HEK293 (cell line): ENCODE data around the gene SLC29A1.

Experiments
- CTCF ChIA-PET: fragments of 350-600 bp; formaldehyde crosslinking; extraction: SDS; loops from one replicate; lab custom pipeline; 2021; ENCODE audit warnings: antibody characterized with exemption; lab: Yijun Ruan, JAX
- POLR2A ChIA-PET: fragments of 300-600 bp; formaldehyde crosslinking; extraction: SDS; loops from one replicate; lab custom pipeline; 2020; ENCODE audit warnings: antibody characterized with exemption, inconsistent platforms; lab: Yijun Ruan, JAX
- H3K27ac ChIP-seq: fragments of 200-500 bp; sonication (Bioruptor generic); 2 replicates; pipeline ENCODE4 v1.5.1; 2014; ENCODE audit warnings: low read depth, low read length, control low read depth, inconsistent platforms; ENCODE audit errors: extremely low read depth
- H3K36me3 ChIP-seq, 2 experiments: fragments of 200-500 bp in 1 of 2; sonication (Bioruptor generic) in 1 of 2; 1 replicate in 1 of 2; 2 replicates in 1 of 2; pipeline ENCODE4 v1.5.1; 2014 to 2017; ENCODE audit warnings: inconsistent platforms in 2 of 2, low read length in 2 of 2; ENCODE audit not compliant: control insufficient read depth in 2 of 2, insufficient read depth in 1 of 2
- H3K4me1 ChIP-seq: fragments of 200-500 bp; sonication (Bioruptor generic); 2 replicates; pipeline ENCODE4 v1.5.1; 2014; ENCODE audit warnings: mild to moderate bottlenecking, low read length, inconsistent platforms; ENCODE audit not compliant: control insufficient read depth, insufficient read depth
- H3K4me3 ChIP-seq: 2 replicates; pipeline ENCODE4 v1.5.1; 2011; ENCODE audit warnings: low read depth, mild to moderate bottlenecking, control low read depth, low read length, moderate library complexity
- H3K9me3 ChIP-seq: fragments of 200-500 bp; sonication (Bioruptor generic); 2 replicates; pipeline ENCODE4 v1.5.1; 2014; ENCODE audit warnings: low read depth, low read length, inconsistent platforms; ENCODE audit not compliant: control insufficient read depth, insufficient read depth
- BCL6B ChIP-seq: fragments of 450-650 bp; formaldehyde crosslinking; IDR thresholded peaks from 2 replicates; pipeline ENCODE4 v1.5.1; 2017; ENCODE audit warnings: missing biosample characterization, missing genetic modification characterization
- GLI2 ChIP-seq: fragments of 450-650 bp; formaldehyde crosslinking; IDR thresholded peaks from 2 replicates; pipeline ENCODE4; 2017; ENCODE audit warnings: missing biosample characterization, missing genetic modification characterization, low read depth, borderline replicate concordance
- IKZF3 ChIP-seq: fragments of 450-650 bp; IDR thresholded peaks from 2 replicates; pipeline ENCODE4 v1.5.0; 2018; ENCODE audit warnings: missing biosample characterization, mild to moderate bottlenecking, missing genetic modification characterization, moderate library complexity
- MZF1 ChIP-seq: fragments of 450-650 bp; formaldehyde crosslinking; IDR thresholded peaks from 2 replicates; pipeline ENCODE4 v1.5.1; 2017; ENCODE audit warnings: missing biosample characterization, missing genetic modification characterization, borderline replicate concordance
- PRDM1 ChIP-seq: fragments of 450-650 bp; formaldehyde crosslinking; IDR thresholded peaks from 2 replicates; pipeline ENCODE4; 2016; ENCODE audit warnings: missing biosample characterization, missing genetic modification characterization
- REST ChIP-seq: fragments of 450-650 bp; formaldehyde crosslinking; IDR thresholded peaks from 2 replicates; pipeline ENCODE4 v1.5.1; 2016; ENCODE audit warnings: missing biosample characterization, missing genetic modification characterization
- SALL2 ChIP-seq: fragments of 450-650 bp; formaldehyde crosslinking; IDR thresholded peaks from 2 replicates; pipeline ENCODE4 v1.5.0; 2017; ENCODE audit warnings: missing biosample characterization, mild to moderate bottlenecking, missing genetic modification characterization, borderline replicate concordance
- WT1 ChIP-seq: fragments of 450-650 bp; formaldehyde crosslinking; IDR thresholded peaks from 2 replicates; pipeline ENCODE4 v1.5.1; 2016; ENCODE audit warnings: missing biosample characterization, missing genetic modification characterization
- ZBTB1 ChIP-seq: fragments of 450-650 bp; formaldehyde crosslinking; IDR thresholded peaks from 2 replicates; pipeline ENCODE4 v1.5.1; 2016; ENCODE audit warnings: missing biosample characterization, missing genetic modification characterization
- ZEB2 ChIP-seq: fragments of 450-650 bp; formaldehyde crosslinking; IDR thresholded peaks from 2 replicates; pipeline ENCODE4 v1.5.1; 2016; ENCODE audit warnings: missing biosample characterization, missing genetic modification characterization
- ZFHX2 ChIP-seq: fragments of 450-650 bp; formaldehyde crosslinking; conservative IDR thresholded peaks from 2 replicates; pipeline ENCODE4 v1.5.1; 2016; ENCODE audit warnings: missing biosample characterization, missing genetic modification characterization
- ZFP69B ChIP-seq: fragments of 450-650 bp; formaldehyde crosslinking; IDR thresholded peaks from 2 replicates; pipeline ENCODE4 v1.5.1; 2016; ENCODE audit warnings: missing biosample characterization, missing genetic modification characterization
- ZNF16 ChIP-seq: fragments of 450-650 bp; formaldehyde crosslinking; IDR thresholded peaks from 2 replicates; pipeline ENCODE4 v1.5.1; 2016; ENCODE audit warnings: low read depth, missing biosample characterization, missing genetic modification characterization
- ZNF221 ChIP-seq: fragments of 450-650 bp; formaldehyde crosslinking; IDR thresholded peaks from 2 replicates; pipeline ENCODE4 v1.5.1; 2017; ENCODE audit warnings: missing biosample characterization, missing genetic modification characterization, borderline replicate concordance
- ZNF23 ChIP-seq: fragments of 450-650 bp; formaldehyde crosslinking; IDR thresholded peaks from 2 replicates; pipeline ENCODE4 v1.5.1; 2016; ENCODE audit warnings: missing biosample characterization, missing genetic modification characterization, borderline replicate concordance
- ZNF24 ChIP-seq: fragments of 450-650 bp; formaldehyde crosslinking; IDR thresholded peaks from 2 replicates; pipeline ENCODE4 v1.5.1; 2016; ENCODE audit warnings: missing biosample characterization, missing genetic modification characterization
- ZNF311 ChIP-seq: fragments of 450-650 bp; formaldehyde crosslinking; IDR thresholded peaks from 2 replicates; pipeline ENCODE4 v1.5.1; 2017; ENCODE audit warnings: missing biosample characterization, missing genetic modification characterization, borderline replicate concordance
- ZNF394 ChIP-seq: fragments of 450-650 bp; formaldehyde crosslinking; IDR thresholded peaks from 2 replicates; pipeline ENCODE4 v1.5.1; 2016; ENCODE audit warnings: missing biosample characterization, missing genetic modification characterization, mild to moderate bottlenecking, moderate library complexity, borderline replicate concordance
- ZNF433 ChIP-seq: fragments of 450-650 bp; formaldehyde crosslinking; IDR thresholded peaks from 2 replicates; pipeline ENCODE4 v1.5.1; 2016; ENCODE audit warnings: missing biosample characterization, missing genetic modification characterization, low read depth
- ZNF521 ChIP-seq: fragments of 450-650 bp; formaldehyde crosslinking; IDR thresholded peaks from 2 replicates; pipeline ENCODE4 v1.5.1; 2017; ENCODE audit warnings: missing biosample characterization, mild to moderate bottlenecking, missing genetic modification characterization
- ZNF530 ChIP-seq: fragments of 450-650 bp; formaldehyde crosslinking; IDR thresholded peaks from 2 replicates; pipeline ENCODE4 v1.5.1; 2016; ENCODE audit warnings: low read depth, missing biosample characterization, missing genetic modification characterization
- ZNF571 ChIP-seq: fragments of 450-650 bp; formaldehyde crosslinking; IDR thresholded peaks from 2 replicates; pipeline ENCODE4 v1.5.0; 2017; ENCODE audit warnings: missing biosample characterization, missing genetic modification characterization
- ZNF600 ChIP-seq: fragments of 450-650 bp; formaldehyde crosslinking; IDR thresholded peaks from 2 replicates; pipeline ENCODE4 v1.5.1; 2016; ENCODE audit warnings: missing biosample characterization, missing genetic modification characterization
- ZNF664 ChIP-seq: fragments of 450-650 bp; formaldehyde crosslinking; IDR thresholded peaks from 2 replicates; pipeline ENCODE4 v1.5.1; 2016; ENCODE audit warnings: missing biosample characterization, missing genetic modification characterization
- ZNF785 ChIP-seq: fragments of 450-650 bp; formaldehyde crosslinking; IDR thresholded peaks from 2 replicates; pipeline ENCODE4 v1.5.1; 2016; ENCODE audit warnings: missing biosample characterization, missing genetic modification characterization
- ZNF837 ChIP-seq: fragments of 450-650 bp; formaldehyde crosslinking; IDR thresholded peaks from 2 replicates; pipeline ENCODE4 v1.5.1; 2016; ENCODE audit warnings: missing biosample characterization, missing genetic modification characterization
- TF ChIP-seq, protein P1 (sequence below): IDR thresholded peaks from 2 replicates; pipeline ENCODE4 v1.6.1; 2011; ENCODE audit warnings: mild to moderate bottlenecking, low read depth, low read length, borderline replicate concordance
- TF ChIP-seq, protein P2 (sequence below): fragments of 450-650 bp; formaldehyde crosslinking; IDR thresholded peaks from 2 replicates; pipeline ENCODE4 v1.5.1; 2016; ENCODE audit warnings: missing biosample characterization, missing genetic modification characterization

The SLC29A1 gene

GRCh38 chr6:44267252-44267651, 43.9 kb downstream of the SLC29A1 start:
- no peaks in the 10 kb centered on the region for H3K9me3 ChIP-seq
- no peak for TF ChIP-seq MZF1 (tag by site-specific recombination)
- no peak for TF ChIP-seq ZNF394 (tag by site-specific recombination)
- no peak for TF ChIP-seq ZNF23 (tag by site-specific recombination)
- no peak for TF ChIP-seq ZNF785 (tag by site-specific recombination)
- no peak for TF ChIP-seq ZNF16 (tag by site-specific recombination)
- TF ChIP-seq ZNF837: no peak
- no peak for TF ChIP-seq ZNF221 (tag by site-specific recombination)
- no peak for TF ChIP-seq ZBTB1 (tag by site-specific recombination)
- no peak for TF ChIP-seq ZNF521
- TF ChIP-seq WT1 (tag by site-specific recombination): no peak
- TF ChIP-seq SALL2 (tag by site-specific recombination): no peak
- TF ChIP-seq ZNF24 (tag by site-specific recombination): no peak
- no peak for TF ChIP-seq ZNF433 (tag by site-specific recombination)
- no peak for TF ChIP-seq ZNF311 (tag by site-specific recombination)
- H3K4me3 ChIP-seq: no peak overlapping the region
- no peak overlapping the region for H3K27ac ChIP-seq
- H3K36me3 ChIP-seq: peaks cover 0 to 2% of the 10 kb centered on the region in 2 experiments; a peak in 1 of 3 replicates
- ChIA-PET POLR2A (interaction anchor here (1.1 to 1.9 kb wide), 2 partner anchors 38 to 650 kb away, joined by 3 to 14 read pairs; no protein-coding TSS in a partner anchor), CTCF (interaction anchor here (0.6 to 7.2 kb wide), 33 partner anchors 11 to 699 kb away, joined by 3 to 208 read pairs (median 5); partner anchors contain the start of genes AARS2, HSP90AB1, SLC35B2 and SPATS1)
- peaks cover 4% of the 10 kb centered on the region; the same call in 1 of the 2 replicates for H3K4me1 ChIP-seq

- Histone ChIP-seq H3K27ac (no peak overlapping the region), H3K4me1 (peaks cover 4% of the 10 kb centered on the region; the same call in 1 of the 2 replicates), H3K4me3 (no peak overlapping the region), H3K36me3 (no peaks in the 10 kb centered on the region), H3K9me3 (no peaks in the 10 kb centered on the region)
- ChIA-PET POLR2A (interaction anchor here (0.6 to 1.9 kb wide), 10 partner anchors 10 to 651 kb away, joined by 3 to 14 read pairs (median 5); partner anchors contain the start of genes AARS2 and HSP90AB1), CTCF (interaction anchor here (0.5 to 7.2 kb wide), 39 partner anchors 11 to 1655 kb away, joined by 3 to 208 read pairs (median 6); partner anchors contain the start of genes AARS2, HSP90AB1, SLC35B2 and SPATS1)
- TF ChIP-seq, protein P1, sequence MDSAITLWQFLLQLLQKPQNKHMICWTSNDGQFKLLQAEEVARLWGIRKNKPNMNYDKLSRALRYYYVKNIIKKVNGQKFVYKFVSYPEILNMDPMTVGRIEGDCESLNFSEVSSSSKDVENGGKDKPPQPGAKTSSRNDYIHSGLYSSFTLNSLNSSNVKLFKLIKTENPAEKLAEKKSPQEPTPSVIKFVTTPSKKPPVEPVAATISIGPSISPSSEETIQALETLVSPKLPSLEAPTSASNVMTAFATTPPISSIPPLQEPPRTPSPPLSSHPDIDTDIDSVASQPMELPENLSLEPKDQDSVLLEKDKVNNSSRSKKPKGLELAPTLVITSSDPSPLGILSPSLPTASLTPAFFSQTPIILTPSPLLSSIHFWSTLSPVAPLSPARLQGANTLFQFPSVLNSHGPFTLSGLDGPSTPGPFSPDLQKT: no peak
- TF ChIP-seq ZNF600 (no peak; the same call in 1 of the 2 replicates), ZNF571 (tag by site-specific recombination) (no peak), ZNF664 (tag by site-specific recombination) (no peak), REST (tag by site-specific recombination) (no peak), ZEB2 (tag by site-specific recombination) (peak; percentile 81; the same call in 1 of the 2 replicates), PRDM1 (no peak), GLI2 (tag by site-specific recombination) (no peak), BCL6B (tag by site-specific recombination) (no peak), ZNF530 (tag by site-specific recombination) (no peak), ZFP69B (0 out of 2 replicates have a peak, but pooled peaks have one; percentile 17), IKZF3 (tag by site-specific recombination) (peak; percentile 21; the same call in 1 of the 2 replicates), ZFHX2 (tag by site-specific recombination) (no peak), ZNF433 (tag by site-specific recombination) (no peak)
- TF ChIP-seq, protein P2, sequence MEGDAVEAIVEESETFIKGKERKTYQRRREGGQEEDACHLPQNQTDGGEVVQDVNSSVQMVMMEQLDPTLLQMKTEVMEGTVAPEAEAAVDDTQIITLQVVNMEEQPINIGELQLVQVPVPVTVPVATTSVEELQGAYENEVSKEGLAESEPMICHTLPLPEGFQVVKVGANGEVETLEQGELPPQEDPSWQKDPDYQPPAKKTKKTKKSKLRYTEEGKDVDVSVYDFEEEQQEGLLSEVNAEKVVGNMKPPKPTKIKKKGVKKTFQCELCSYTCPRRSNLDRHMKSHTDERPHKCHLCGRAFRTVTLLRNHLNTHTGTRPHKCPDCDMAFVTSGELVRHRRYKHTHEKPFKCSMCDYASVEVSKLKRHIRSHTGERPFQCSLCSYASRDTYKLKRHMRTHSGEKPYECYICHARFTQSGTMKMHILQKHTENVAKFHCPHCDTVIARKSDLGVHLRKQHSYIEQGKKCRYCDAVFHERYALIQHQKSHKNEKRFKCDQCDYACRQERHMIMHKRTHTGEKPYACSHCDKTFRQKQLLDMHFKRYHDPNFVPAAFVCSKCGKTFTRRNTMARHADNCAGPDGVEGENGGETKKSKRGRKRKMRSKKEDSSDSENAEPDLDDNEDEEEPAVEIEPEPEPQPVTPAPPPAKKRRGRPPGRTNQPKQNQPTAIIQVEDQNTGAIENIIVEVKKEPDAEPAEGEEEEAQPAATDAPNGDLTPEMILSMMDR (tag by site-specific recombination): peak; percentile 66
Observed at GRCh38 chr6:44268095-44268628, 44.8 kb downstream of the SLC29A1 start.
